ENCODE measurements around the gene SLC10A7.

DNA sequence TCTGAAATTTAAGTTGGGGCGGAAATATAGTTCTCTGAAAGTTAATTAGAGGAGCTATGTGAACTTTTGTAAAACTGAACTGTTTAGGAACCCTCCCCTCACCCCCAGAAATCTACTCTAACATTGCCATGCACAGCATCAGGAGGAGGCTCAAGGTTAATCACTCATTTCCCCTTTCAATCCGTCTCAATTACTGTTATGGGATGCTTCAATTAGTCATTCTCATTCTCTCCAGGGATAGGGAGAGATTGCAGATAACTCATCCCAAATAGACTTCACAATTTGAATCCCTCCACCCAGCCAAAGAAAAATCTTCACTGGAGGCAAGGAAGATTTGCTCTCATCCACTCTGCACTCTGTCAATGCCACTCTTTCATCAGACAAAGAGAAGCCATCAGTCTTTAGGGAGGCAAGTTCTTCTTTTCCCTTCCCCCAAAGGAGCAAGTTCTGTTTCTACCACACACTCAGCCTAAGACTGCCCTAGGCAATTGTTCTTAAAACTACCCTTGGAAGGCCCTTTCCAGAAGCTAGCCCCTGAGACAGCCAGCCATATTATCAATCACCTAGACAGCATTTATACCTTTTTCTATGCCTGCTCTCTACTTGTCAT, 140.4 kb downstream of the SLC10A7 start:
- TF ChIP-seq, protein P1, sequence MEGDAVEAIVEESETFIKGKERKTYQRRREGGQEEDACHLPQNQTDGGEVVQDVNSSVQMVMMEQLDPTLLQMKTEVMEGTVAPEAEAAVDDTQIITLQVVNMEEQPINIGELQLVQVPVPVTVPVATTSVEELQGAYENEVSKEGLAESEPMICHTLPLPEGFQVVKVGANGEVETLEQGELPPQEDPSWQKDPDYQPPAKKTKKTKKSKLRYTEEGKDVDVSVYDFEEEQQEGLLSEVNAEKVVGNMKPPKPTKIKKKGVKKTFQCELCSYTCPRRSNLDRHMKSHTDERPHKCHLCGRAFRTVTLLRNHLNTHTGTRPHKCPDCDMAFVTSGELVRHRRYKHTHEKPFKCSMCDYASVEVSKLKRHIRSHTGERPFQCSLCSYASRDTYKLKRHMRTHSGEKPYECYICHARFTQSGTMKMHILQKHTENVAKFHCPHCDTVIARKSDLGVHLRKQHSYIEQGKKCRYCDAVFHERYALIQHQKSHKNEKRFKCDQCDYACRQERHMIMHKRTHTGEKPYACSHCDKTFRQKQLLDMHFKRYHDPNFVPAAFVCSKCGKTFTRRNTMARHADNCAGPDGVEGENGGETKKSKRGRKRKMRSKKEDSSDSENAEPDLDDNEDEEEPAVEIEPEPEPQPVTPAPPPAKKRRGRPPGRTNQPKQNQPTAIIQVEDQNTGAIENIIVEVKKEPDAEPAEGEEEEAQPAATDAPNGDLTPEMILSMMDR (IDR thresholded peaks at IDR 0.05): no peak
- no peak for TF ChIP-seq EP300 (IDR thresholded peaks at IDR 0.05)
